Stimulated activated CD8-positive, alpha-beta memory T cell treated with anti-CD3 and anti-CD28 coated beads, Interleukin-15, amount 100 ng/mL, for 1 hour (primary cell): Measurements from ENCODE around the gene RBM19.

Experiments
- DNase-seq: peaks from one replicate; pipeline ENCODE4 v3.0.0-alpha.2; 2020; ENCODE audit warnings: low read depth

Gene RBM19

GRCh38 chr12:113777751-113778150, 188.4 kb downstream of the RBM19 start:
- no peak for DNase-seq

GRCh38 chr12:113776536-113776935, 189.6 kb downstream of the RBM19 start:
- DNase-seq, result no peak

- no peak for DNase-seq
Observed at GRCh38 chr12:113774526-113774925, 191.6 kb downstream of the RBM19 start.

- DNase-seq, result no peak
Observed at GRCh38 chr12:113772505-113773030, 193.6 kb downstream of the RBM19 start.

GRCh38 chr12:113770389-113770865, 195.7 kb downstream of the RBM19 start:
- no peak for DNase-seq

- DNase-seq, result no peak
Observed at GRCh38 chr12:113769305-113769704, 196.8 kb downstream of the RBM19 start.

- DNase-seq, result no peak
Observed at GRCh38 chr12:113768850-113769249, 197.3 kb downstream of the RBM19 start.

GRCh38 chr12:113766879-113767878, 198.9 kb downstream of the RBM19 start:
- DNase-seq, result no peak
